Neural progenitor cell (in vitro differentiated cells): ENCODE results near the gene FGFR4.

Experiments used
- CTCF ChIP-seq: fragments of 200-600 bp; sonication (generic); IDR thresholded peaks from 2 replicates; pipeline ENCODE4 v1.5.1; 2017; ENCODE audit warnings: antibody characterized with exemption, mild to moderate bottlenecking
- EZH2 ChIP-seq: fragments of 200-600 bp; sonication (generic); IDR thresholded peaks from 2 replicates; pipeline ENCODE4 v1.6.1; 2017; ENCODE audit warnings: antibody characterized with exemption, mild to moderate bottlenecking, moderate library complexity
- EZH2phosphoT487 ChIP-seq: fragments of 200-600 bp; sonication (generic); IDR thresholded peaks from 2 replicates; pipeline ENCODE4 v1.6.1; 2017; ENCODE audit warnings: antibody characterized with exemption

GRCh38 chr5:177132136-177133095 is 45.7 kb downstream of the FGFR4 start:
- TF ChIP-seq CTCF (peak; percentile 9), EZH2phosphoT487 (no peak), EZH2 (no peak)
